Right atrium auricular region (tissue), 2 donors: ENCODE results near the gene SMIM44. TPM values are rescaled to one million over a fixed set of nuclear protein-coding genes. Genes with fewer than 3 reads are reported as not detected.

Source experiments
- DNase-seq: peaks from one replicate; pipeline ENCODE4 v3.0.0-alpha.2; 2019; ENCODE audit warnings: low spot score
- H3K27ac ChIP-seq, 2 donors: fragments of 200-600 bp; sonication (generic); 1 replicate in 1 of 2; 2 replicates in 1 of 2; pipeline ENCODE4 v1.5.1; 2016 to 2019
- H3K27me3 ChIP-seq, 2 donors: fragments of 200-600 bp; sonication (generic); one replicate each; pipeline versions ENCODE4 v1.5.1 to v1.6.0; 2017 to 2019
- H3K36me3 ChIP-seq: fragments of 200-600 bp; sonication (generic); one replicate; pipeline ENCODE4 v1.5.1; 2016
- H3K4me1 ChIP-seq, 2 donors: fragments of 200-600 bp; sonication (generic); one replicate each; pipeline versions ENCODE4 v1.5.1 to v1.6.0; 2017 to 2019
- H3K4me3 ChIP-seq, 2 donors: fragments of 200-600 bp; sonication (generic); 1 replicate in 1 of 2; 2 replicates in 1 of 2; pipeline ENCODE4 v1.5.1; 2017 to 2019; ENCODE audit warnings: mild to moderate bottlenecking in 1 of 2, moderate library complexity in 1 of 2
- H3K9me3 ChIP-seq, 2 donors: fragments of 200-600 bp; sonication (generic); one replicate each; pipeline ENCODE4 v1.5.1; 2019
- CTCF ChIP-seq, 2 donors: fragments of 200-600 bp; sonication (generic); IDR thresholded peaks; one replicate each; pipeline ENCODE4 v1.5.1; 2019; ENCODE audit warnings: antibody characterized with exemption in 2 of 2
- total RNA-seq, 2 donors: library from RNA; depleted of rRNA; stranded (reverse); fragments of >200 nt; gene quantifications; one replicate each; pipeline ENCODE4 v1.1.0, GENCODE V29; 2016

Gene SMIM44
- total RNA-seq, 2 donors from 2014 or later, result not detected

GRCh38 chr19:3434630-3435553, 48.3 kb downstream of the SMIM44 start:
- no peak for TF ChIP-seq CTCF (IDR thresholded peaks at IDR 0.05)
- Histone ChIP-seq H3K4me3 (peak overlapping the region; percentile 35 to 52), H3K36me3 (peaks cover 63% of the 10 kb centered on the region), H3K27me3 (no peaks in the 10 kb centered on the region), H3K9me3 (no peaks in the 10 kb centered on the region), H3K4me1 (peaks cover 0 to 45% of the 10 kb centered on the region in 2 donors), H3K27ac (peak overlapping the region; percentile 87 to 89)
- peak; percentile 97 for DNase-seq

DNA sequence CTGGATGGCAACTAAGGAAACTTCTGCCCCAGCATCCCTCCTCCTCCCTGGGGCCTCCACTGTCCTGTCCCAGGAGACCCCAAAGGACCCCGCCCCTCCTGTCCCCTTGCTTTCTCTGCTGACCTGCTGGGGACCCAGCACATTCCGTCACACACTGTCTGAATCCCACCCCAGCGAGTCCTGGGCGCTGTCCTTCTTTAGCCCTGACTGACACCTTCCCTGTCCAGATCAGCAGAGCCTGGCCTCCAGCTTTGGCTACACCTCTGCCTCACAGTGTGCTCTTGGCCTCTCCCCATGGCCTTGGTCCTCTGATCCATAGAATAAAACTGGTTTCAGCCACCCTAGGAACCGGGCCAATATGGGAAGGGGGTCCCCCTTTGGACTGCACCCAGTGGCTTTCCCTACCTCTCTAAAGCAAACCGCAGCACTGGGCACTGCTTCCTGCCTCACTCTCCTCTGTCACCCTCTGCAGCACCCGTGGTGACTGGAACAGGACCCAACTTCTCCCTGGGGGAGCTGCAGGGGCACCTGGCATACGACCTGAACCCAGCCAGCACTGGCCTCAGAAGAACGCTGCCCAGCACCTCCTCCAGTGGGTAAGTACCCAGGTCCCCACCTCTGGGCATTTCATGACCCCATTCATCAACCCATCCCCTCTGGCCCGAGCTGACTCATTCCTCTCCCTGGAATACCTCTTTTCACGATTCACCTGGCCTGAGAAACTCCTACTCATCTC, 49.3 kb downstream of the SMIM44 start:
- peaks cover 63% of the 10 kb centered on the region for H3K36me3 ChIP-seq
- peak overlapping the region; percentile 87 to 89 for H3K27ac ChIP-seq
- no peak overlapping the region for H3K4me3 ChIP-seq
- H3K4me1 ChIP-seq, result peaks cover 0 to 53% of the 10 kb centered on the region in 2 donors
- DNase-seq, result no peak
- no peak for TF ChIP-seq CTCF (IDR thresholded peaks at IDR 0.05)
- no peaks in the 10 kb centered on the region for H3K9me3 ChIP-seq
- H3K27me3 ChIP-seq, result no peaks in the 10 kb centered on the region

GRCh38 chr19:3433313-3433712, 49.9 kb downstream of the SMIM44 start:
- no peak for DNase-seq
- Histone ChIP-seq H3K36me3 (peaks cover 56% of the 10 kb centered on the region), H3K9me3 (no peaks in the 10 kb centered on the region), H3K27ac (peak overlapping the region; percentile 87 to 89), H3K4me3 (no peak overlapping the region), H3K27me3 (no peaks in the 10 kb centered on the region), H3K4me1 (peaks cover 0 to 59% of the 10 kb centered on the region in 2 donors)
- no peak for TF ChIP-seq CTCF (IDR thresholded peaks at IDR 0.05)

Other genes starting within 250 kb of the SMIM44 start
- 100 to 1,000 TPM; 111 to 196 TPM for gene NFIC, start 116.9 kb downstream of the SMIM44 start, total RNA-seq
- not detected for gene SMIM24, start 2.9 kb downstream of the SMIM44 start, total RNA-seq
- gene DOHH, start 17.2 kb upstream of the SMIM44 start, total RNA-seq, result 10 to 100 TPM; 14.1 to 18.4 TPM
- 10 to 100 TPM; 20.6 to 21.7 TPM for gene FZR1, start 22.9 kb upstream of the SMIM44 start, total RNA-seq
- not detected for gene TEKTIP1, start 55.7 kb upstream of the SMIM44 start, total RNA-seq
- gene MFSD12, start 74.1 kb upstream of the SMIM44 start, total RNA-seq, result 10 to 100 TPM; 15.8 to 35.4 TPM
- 10 to 100 TPM; 51.8 to 52.5 TPM for gene HMG20B, start 89.5 kb upstream of the SMIM44 start, total RNA-seq
- gene GIPC3, start 102.0 kb upstream of the SMIM44 start, total RNA-seq, result 1 to 10 TPM in 1 of 2 donors, under 1 TPM in 1; 0.96 to 1.5 TPM
- gene TBXA2R, start 123.4 kb upstream of the SMIM44 start, total RNA-seq, result 1 to 10 TPM in 1 of 2 donors, under 1 TPM in 1; 0.67 to 1.1 TPM
- gene CACTIN, start 143.3 kb upstream of the SMIM44 start, total RNA-seq, result 10 to 100 TPM; 11.2 to 22.8 TPM
- gene PIP5K1C, start 217.0 kb upstream of the SMIM44 start, total RNA-seq, result 10 to 100 TPM; 31.3 to 45.8 TPM
- 1 to 10 TPM in 1 of 2 donors, not detected in 1; 1.1 TPM for gene TJP3, start 224.9 kb upstream of the SMIM44 start, total RNA-seq